Right ventricle myocardium inferior (tissue), 1 donor: ENCODE results near the gene USP51. TPM values are rescaled to one million over a fixed set of nuclear protein-coding genes. Genes with fewer than 3 reads are reported as not detected.
"Not testable (repeated sequence)": the region's sequence is repeated elsewhere in the genome, so short reads cannot be mapped to it uniquely, and the experiment has no call there.

Source experiments
- ATAC-seq: fragments of 200-7000 bp; cut with Tn5 transposase; one replicate; pipeline ENCODE4 v1.9.1; 2020; ENCODE audit warnings: mild to moderate bottlenecking, moderate library complexity
- DNase-seq: peaks from one replicate; pipeline ENCODE4 v3.0.0; 2021; ENCODE audit errors: missing footprints
- intact Hi-C: fragments of 100-400 bp; cut with DNase I; formaldehyde crosslinking; loops from one replicate; pipeline ENCODE4 v1.11.0; 2022
- long read RNA-seq: library from polyadenylated mRNA; unstranded; transcript quantifications from one replicate; pipeline ENCODE4 v2.0.0, GENCODE V29; 2021
- total RNA-seq: library from RNA; stranded (reverse); fragmentation: NEBNext Ultra II Directional; extraction: Animal tissue kit (Norgen Biotek cat#: 25700); gene quantifications from one replicate; pipeline ENCODE4 v1.2.1, GENCODE V29; 2021
- donor health status: DM: no; HTN: yes; CAD: no; lungs with severe emphysema.

The USP51 gene
- total RNA-seq = 1.2 TPM
- long read RNA-seq = 0 reads

- intact Hi-C loops = no loop called here
- peak; percentile 60 for DNase-seq
- ATAC-seq = peak; percentile 41
Observed at GRCh38 chrX:55489314-55490009, at the start of gene USP51. TSS of gene USP51 (minus strand) at chrX:55489848. CDS start at chrX:55488939, 909 bp downstream.

- no peak for DNase-seq
- ATAC-seq = no peak
- intact Hi-C loops = no loop called here
Observed at GRCh38 chrX:55524487-55524886, 34.8 kb upstream of the USP51 start.

- intact Hi-C loops = no loop called here
- no peak for DNase-seq
- no peak for ATAC-seq
Observed at GRCh38 chrX:55523356-55523755, 33.7 kb upstream of the USP51 start.

- DNase-seq = no peak
- intact Hi-C loops = no loop called here
- no peak for ATAC-seq
Observed at GRCh38 chrX:55522596-55523276, 33.1 kb upstream of the USP51 start.

- no peak for ATAC-seq
- DNase-seq = no peak
- intact Hi-C loops = no loop called here
Observed at GRCh38 chrX:55521687-55522086, 32.0 kb upstream of the USP51 start.

GRCh38 chrX:55516794-55517481 is 27.3 kb upstream of the USP51 start:
- intact Hi-C loops, ATAC-seq, DNase-seq: not testable (repeated sequence)

- ATAC-seq, intact Hi-C loops, DNase-seq: not testable (repeated sequence)
Observed at GRCh38 chrX:55513045-55513737, 23.5 kb upstream of the USP51 start.

GRCh38 chrX:55508410-55509152 is 18.9 kb upstream of the USP51 start:
- DNase-seq, ATAC-seq, intact Hi-C loops: not testable (repeated sequence)

GRCh38 chrX:55507699-55508098 is 18.1 kb upstream of the USP51 start:
- intact Hi-C loops = not testable (repeated sequence)

GRCh38 chrX:55507010-55507409 is 17.4 kb upstream of the USP51 start:
- DNase-seq, intact Hi-C loops, ATAC-seq: not testable (repeated sequence)

More at GRCh38 chrX:55507699-55508098, 18.1 kb upstream of the USP51 start:
- not testable (repeated sequence) for DNase-seq, ATAC-seq

GRCh38 chrX:55490974-55491373 is 1.3 kb upstream of the USP51 start:
- DNase-seq (no peak), ATAC-seq (no peak)
- intact Hi-C loops = no loop called here

- no peak for DNase-seq
- intact Hi-C loops = no loop called here
- ATAC-seq = no peak
Observed at GRCh38 chrX:55490121-55490520, 473 bp upstream of the USP51 start.

GRCh38 chrX:55488593-55489313 is 895 bp downstream of the USP51 start:
- intact Hi-C loops = no loop called here
- peak; percentile 80 for DNase-seq
- peak; percentile 90 for ATAC-seq

- intact Hi-C loops = no loop called here
- no peak for DNase-seq
- ATAC-seq = no peak
Observed at GRCh38 chrX:55488006-55488592, 1.5 kb downstream of the USP51 start.

GRCh38 chrX:55487143-55487542 is 2.5 kb downstream of the USP51 start:
- intact Hi-C loops = no loop called here
- ATAC-seq (no peak), DNase-seq (peak; percentile 15)

GRCh38 chrX:55486736-55487135 is 2.9 kb downstream of the USP51 start:
- DNase-seq (no peak), ATAC-seq (no peak)
- intact Hi-C loops = no loop called here

GRCh38 chrX:55484948-55485347 is 4.7 kb downstream of the USP51 start:
- no peak for DNase-seq
- ATAC-seq = no peak
- intact Hi-C loops = no loop called here
